HG02884 (cell line): ENCODE data around the gene PNCK.

Experiments used
- ATAC-seq: cut with Tn5 transposase; IDR thresholded peaks from one replicate; pipeline ENCODE4 v1.9.1; 2021; ENCODE audit warnings: mild to moderate bottlenecking, moderate library complexity; ENCODE audit not compliant: unreplicated experiment

PNCK gene

DNA sequence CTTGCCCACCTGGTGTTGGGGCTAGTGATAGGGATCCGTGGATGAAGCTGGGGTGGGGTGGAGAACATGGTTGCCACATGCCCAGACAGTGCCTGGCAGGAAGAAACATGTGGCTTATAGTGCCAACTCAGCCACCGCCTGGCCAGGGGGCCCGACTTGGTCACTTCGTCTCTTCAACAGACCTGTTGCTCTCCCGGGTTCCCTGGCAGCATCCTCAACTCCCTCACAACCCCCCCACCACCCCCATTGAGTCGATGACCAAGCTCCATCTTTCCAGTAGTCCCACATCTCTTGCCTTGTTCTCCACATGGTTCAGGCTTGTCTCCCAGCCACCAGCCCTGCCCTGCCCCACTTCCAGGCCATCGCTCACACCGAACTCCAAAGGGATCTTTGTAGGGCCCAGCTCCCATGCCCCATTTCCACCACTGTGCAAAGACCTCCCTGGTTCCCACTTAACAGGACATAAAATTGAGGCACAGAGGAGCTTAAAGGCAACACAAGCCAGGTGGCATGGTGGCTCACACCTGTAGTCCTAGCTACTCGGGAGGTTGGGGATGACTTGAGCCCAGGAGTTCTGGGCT, 7.8 kb downstream of the PNCK start:
- no peak for ATAC-seq

DNA sequence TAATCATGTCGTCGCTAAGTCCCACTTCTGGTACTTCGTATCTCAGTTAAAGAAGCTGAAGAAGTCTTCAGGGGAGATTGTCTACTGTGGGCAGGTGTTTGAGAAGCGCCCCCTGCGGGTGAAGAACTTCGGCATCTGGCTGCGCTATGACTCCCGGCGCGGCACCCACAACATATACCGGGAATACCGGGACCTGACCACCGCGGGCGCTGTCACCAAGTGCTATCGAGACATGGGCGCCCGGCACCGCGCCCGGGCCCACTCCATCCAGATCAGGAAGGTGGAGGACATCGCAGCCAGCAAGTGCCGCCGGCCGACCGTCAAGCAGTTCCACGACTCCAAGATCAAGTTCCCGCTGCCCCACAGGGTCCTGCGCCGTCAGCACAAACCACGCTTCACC, 11.3 kb downstream of the PNCK start:
- no peak for ATAC-seq

GRCh38 chrX:153659268-153659667, 14.3 kb downstream of the PNCK start:
- ATAC-seq, result no peak

DNA sequence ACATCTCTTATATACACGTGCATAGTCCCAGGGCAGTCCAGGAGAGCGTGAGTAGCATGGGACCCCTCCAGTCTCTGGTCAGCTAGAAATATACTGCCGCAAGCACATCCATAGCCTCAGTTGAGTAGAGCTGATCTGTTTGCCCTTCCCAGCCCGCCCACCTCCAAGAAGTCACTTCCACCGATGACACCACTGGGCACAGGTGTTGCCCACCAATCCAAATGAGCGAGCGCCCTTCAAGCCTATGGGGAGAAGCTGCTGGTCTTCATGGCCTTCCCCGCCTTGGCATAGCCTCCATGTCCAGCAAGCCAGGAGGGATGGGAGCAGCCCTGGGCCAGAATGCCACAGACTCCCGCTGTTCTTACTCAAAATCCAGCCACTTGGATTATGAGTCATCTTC, 16.5 kb downstream of the PNCK start:
- ATAC-seq, result no peak

- no peak for ATAC-seq
Observed at GRCh38 chrX:153653556-153653955, 20.1 kb downstream of the PNCK start.

- ATAC-seq, result no peak
Observed at GRCh38 chrX:153651540-153652079, 22.0 kb downstream of the PNCK start.

- ATAC-seq, result no peak
Observed at GRCh38 chrX:153650959-153651358, 22.7 kb downstream of the PNCK start.

- ATAC-seq, result no peak
Observed at GRCh38 chrX:153649915-153650782, 23.5 kb downstream of the PNCK start.

GRCh38 chrX:153649178-153649914, 24.3 kb downstream of the PNCK start:
- no peak for ATAC-seq

GRCh38 chrX:153648358-153649177, 25.0 kb downstream of the PNCK start:
- no peak for ATAC-seq

DNA sequence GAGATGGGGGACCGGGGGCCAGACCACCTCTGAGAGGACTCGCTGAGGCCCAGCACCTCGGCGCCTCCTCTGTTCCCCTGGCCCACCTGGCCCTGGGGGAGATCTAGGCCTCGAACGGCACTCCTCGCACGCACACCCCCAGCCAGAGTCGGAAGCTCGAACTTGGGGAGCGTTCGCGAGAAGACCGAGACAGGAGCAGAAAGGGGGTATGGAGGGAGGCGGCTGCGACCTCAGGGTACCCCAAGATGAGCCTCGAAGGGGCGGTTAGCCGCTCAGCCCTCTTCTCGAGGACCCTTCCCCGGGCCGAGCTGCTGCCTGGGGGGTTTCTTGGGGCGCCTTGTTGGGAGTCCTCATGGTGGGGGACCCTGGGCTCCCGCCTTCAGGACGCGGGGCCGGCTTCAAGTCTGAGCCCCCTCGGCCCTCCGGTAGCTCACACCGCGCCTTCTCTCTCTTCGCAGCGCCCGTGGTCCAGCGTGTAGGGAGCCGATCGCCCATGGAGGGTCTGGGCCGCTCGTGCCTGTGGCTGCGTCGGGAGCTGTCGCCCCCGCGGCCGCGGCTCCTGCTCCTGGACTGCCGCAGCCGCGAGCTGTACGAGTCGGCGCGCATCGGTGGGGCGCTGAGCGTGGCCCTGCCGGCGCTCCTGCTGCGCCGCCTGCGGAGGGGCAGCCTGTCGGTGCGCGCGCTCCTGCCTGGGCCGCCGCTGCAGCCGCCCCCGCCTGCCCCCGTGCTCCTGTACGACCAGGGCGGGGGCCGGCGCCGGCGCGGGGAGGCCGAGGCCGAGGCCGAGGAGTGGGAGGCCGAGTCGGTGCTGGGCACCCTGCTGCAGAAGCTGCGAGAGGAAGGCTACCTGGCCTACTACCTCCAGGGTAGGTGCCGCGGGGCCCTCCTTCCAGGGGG, 25.9 kb downstream of the PNCK start:
- ATAC-seq, result no peak

GRCh38 chrX:153646620-153647373, 26.8 kb downstream of the PNCK start, which contains the start of gene DUSP9:
DUSP9 (plus strand) TSS chrX:153647203; CDS start chrX:153647954, 751 bp downstream.
- no peak for ATAC-seq

DNA sequence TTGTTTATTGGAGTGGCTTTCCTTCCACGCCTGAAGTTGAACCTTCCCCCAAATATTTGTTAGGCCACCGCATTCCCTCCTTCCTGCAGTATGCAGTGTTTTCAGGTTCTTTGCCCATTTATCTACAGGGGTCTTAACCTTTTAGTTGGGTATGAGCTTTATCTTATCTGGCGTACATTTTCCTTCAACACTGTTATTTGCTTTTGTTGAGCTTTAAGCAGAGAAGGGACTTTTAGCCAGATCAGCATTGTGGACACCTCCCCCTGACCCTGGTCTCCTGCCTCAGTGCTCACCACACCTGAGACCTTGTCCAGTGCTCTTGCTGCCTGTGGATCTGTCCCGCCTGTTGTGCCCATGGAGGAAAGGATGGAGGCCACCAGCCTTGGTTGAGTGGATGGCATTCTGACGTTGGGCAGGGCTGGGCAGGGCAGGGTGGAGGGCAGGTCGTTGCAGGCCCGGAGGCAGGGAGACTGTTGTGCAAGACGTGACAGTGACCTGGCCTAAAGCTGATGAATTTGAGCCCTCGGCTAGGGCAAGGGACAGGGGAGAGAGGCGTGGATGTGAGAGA, 27.6 kb downstream of the PNCK start:
- ATAC-seq, result no peak

- ATAC-seq, result no peak
Observed at GRCh38 chrX:153645151-153645550, 28.5 kb downstream of the PNCK start.

DNA sequence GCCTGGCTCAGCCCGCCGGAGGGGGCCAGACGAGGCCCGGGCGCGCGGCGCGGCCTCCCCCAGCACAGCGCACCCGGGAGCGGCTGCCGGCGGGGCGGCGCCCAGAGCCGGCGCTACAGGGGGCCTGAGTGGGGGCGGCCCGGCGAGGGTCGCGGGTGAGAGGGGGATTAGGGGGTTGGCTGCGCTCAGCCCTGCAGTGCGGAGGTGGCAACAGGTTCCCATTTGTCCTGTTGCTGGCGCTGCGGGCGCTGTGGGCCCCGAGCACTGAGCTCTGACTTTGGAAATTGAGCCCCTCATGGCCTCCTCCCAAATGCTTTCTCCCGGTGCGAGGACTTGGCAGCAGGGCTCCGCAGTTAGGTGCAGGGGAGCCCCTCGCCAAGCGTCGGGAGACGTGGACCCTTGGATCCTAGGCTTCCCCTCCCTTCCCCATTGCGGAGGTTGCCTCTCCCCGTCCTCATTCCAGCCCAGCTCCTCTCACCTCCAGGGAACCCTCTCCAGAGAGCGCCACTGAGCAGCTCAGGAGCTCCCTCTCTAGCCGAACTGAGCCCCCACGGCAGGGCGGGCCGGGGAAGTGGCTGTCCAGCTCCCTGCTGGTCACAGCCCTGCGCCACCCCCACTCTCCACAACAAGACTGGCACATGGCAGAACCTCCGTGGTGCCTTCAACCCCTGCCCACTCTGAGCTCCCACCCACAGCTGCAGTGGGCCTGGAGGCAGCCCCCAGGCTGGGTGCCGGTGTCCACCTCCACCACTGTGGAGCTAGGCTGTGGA, 29.1 kb downstream of the PNCK start:
- no peak for ATAC-seq

DNA sequence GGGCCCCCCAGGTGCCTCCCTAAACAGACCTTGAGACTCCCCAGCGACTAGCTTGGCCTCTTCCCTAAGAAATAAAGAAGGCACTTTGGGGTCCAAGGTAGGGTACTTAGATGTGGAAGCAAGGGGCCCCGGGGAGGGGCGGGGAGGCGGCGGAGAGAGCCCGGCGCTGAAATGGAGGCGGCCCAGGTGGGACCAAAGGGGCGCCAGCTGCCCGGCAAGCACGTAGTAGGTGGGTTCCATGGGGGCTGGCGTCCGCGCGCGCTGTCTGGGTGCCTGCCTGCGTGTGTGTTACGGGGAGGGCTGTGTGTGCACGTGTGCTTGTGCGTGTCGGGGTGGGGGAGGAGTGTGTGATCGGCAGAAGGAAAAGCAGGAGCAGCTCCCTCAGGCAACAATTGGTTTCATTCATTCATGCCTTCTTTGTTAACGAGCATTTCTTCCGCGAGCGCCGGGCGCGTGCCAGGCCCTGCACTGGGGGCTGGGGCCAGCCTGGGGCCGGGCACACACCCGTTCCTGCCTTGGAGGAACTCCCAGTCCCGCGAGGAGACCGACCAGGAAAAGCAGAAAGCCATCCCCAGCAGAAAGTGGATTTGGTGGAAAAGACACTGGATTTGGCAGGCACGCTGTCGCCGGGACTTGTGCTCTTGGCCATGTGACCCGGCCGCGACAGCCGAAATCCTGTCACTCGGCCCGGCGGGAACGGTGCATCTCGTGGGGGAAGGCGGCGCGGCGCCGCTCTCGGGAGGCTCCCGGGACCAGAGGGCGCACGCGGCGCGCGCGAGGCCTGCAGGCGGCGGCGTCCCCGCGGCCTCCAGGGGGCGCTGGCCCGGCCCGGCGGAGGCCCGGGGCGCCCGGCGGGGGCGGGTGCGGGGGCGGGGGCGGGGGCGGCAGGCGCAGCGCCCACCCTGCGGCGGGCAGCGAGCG, 29.9 kb downstream of the PNCK start:
- no peak for ATAC-seq
